Choroid plexus epithelial cell (primary cell): Measurements from ENCODE around the gene CST6.
"Not testable (repeated sequence)": the region's sequence is repeated elsewhere in the genome, so short reads cannot be mapped to it uniquely, and the experiment has no call there.

ENCODE experiments used
- DNase-seq: peaks from one replicate; pipeline ENCODE4 v3.0.0-alpha.2; 2010; ENCODE audit warnings: low read depth
- H3K4me3 ChIP-seq: 2 replicates; pipeline ENCODE4 v1.5.1; 2011; ENCODE audit warnings: low read depth, mild to moderate bottlenecking, control low read depth, low read length, moderate library complexity
- TF ChIP-seq, protein P1 (sequence below): conservative IDR thresholded peaks from 2 replicates; pipeline ENCODE4 v1.5.1; 2011; ENCODE audit warnings: low read depth, mild to moderate bottlenecking, control low read depth, inconsistent platforms, low read length, moderate library complexity

Gene CST6

DNA sequence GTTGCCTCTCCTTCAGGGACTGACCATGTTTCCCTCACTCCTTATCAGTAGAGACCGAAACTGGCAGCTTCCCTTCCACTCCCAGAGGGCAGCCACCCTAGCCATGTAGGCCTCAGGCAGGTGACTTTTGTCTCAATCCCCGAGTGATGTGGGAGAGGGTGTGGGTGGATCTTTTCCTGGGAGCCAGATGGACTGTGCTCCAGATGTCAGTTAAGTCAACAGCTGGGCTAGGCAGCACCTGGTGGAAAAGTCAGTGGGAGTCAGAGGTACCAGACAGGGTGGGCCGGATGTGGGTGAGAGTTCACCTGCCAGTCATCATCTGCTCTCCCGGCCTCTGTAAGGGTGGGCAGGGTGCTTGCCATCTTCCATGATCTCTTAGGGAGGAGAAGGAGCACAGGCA, 7.6 kb upstream of the CST6 start:
- DNase-seq, result no peak
- H3K4me3 ChIP-seq, result no peak overlapping the region
- TF ChIP-seq, protein P1, sequence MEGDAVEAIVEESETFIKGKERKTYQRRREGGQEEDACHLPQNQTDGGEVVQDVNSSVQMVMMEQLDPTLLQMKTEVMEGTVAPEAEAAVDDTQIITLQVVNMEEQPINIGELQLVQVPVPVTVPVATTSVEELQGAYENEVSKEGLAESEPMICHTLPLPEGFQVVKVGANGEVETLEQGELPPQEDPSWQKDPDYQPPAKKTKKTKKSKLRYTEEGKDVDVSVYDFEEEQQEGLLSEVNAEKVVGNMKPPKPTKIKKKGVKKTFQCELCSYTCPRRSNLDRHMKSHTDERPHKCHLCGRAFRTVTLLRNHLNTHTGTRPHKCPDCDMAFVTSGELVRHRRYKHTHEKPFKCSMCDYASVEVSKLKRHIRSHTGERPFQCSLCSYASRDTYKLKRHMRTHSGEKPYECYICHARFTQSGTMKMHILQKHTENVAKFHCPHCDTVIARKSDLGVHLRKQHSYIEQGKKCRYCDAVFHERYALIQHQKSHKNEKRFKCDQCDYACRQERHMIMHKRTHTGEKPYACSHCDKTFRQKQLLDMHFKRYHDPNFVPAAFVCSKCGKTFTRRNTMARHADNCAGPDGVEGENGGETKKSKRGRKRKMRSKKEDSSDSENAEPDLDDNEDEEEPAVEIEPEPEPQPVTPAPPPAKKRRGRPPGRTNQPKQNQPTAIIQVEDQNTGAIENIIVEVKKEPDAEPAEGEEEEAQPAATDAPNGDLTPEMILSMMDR, result no peak

DNA sequence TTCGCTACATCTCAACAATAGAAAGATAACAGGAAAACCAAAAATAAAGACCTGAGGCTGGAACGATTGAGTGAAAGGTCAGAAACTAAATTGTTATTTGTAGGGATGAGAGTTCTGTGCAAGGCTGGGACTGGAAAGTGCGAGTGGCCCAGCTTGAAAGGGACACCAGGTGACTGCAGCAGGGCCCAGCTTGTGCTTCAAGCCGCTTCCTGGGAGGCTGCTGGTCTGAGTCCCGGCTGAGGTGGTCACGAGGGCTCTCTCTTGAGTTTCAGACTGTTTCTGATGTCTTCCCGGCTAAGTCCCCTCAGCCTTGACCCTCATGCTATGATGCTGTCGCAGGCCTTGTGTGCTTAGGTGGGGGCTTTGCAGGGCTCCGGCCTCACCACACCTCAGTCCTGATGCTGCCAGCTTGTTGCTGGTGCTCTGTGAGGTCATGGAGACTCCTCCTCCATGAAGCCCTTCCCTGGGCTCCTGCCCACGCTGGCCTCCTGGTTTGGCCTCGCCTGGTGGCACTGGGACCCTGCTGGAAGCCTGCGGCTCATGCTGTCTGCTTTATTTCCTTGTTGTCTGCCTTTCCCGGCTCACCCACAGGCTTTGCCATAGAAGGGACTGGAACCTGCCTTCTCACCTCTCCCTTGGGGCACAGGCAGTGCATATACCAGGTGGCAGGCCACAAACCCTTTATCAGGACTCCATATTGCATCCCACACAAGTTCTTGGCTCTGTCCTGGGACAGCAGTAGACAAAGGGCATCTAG, 5.5 kb upstream of the CST6 start:
- no peak for DNase-seq
- TF ChIP-seq, protein P1, result no peak

DNA sequence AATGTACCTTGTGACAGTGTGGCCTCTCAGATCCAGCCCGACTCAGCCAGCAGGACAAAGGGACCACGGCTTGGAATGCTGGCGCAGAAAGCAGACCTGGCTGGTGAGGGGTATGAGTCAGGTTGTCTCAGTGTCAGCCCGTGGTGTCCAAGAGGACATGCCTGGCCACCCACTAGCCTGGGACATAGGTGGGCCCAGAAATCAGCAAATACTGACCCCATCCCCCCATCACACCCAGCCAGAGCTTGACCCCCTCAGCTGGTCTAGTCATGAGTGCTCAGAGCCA, 5.0 kb upstream of the CST6 start:
- no peak overlapping the region for H3K4me3 ChIP-seq
- DNase-seq, result no peak
- TF ChIP-seq, protein P1, result no peak

More for the DNA sequence above, 5.5 kb upstream of the CST6 start:
- no peak overlapping the region for H3K4me3 ChIP-seq

DNA sequence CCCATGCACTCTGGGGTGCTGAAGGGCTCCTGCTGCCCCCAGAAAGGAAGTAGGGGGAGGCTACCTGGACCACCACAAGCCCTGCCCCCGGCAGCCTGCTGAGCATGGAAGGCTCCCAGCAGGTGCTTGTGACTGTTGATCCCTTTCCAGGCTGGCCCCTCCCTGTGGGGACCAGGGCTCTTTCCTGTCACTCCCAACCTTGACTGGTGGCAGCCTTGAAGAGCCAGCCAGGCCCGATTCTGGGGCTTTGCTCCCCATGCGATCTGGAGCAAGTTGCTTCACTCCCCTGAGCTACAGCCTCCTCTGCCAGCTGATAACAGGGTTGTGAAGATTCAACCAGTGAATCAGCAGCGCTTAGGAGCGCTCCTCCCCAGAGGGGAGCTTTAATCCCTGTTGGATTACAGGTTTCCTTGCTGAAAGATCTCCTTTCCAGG, 4.6 kb upstream of the CST6 start:
- H3K4me3 ChIP-seq, result no peak overlapping the region
- DNase-seq, result no peak

DNA sequence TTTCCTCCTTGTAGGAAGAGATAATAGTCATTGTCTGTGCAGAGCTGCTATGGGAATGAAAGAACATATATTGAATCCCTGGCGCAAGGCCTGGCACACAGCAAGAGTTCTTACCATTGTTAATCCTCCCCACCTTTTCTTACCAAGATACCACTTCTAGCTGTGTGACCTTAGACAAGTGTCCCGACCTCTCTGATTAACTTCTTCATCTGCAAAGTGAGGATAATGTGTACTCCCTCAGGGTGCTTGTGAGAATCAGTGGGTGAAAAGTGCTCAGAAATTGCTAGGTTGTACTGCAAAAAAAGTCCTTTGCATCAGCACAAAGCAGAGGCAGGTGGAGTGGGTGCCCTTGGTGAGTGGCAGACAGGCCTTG, 3.7 kb upstream of the CST6 start:
- TF ChIP-seq, protein P1, result no peak
- H3K4me3 ChIP-seq, result no peak overlapping the region
- DNase-seq, result no peak

More for the DNA sequence above, 4.6 kb upstream of the CST6 start:
- TF ChIP-seq, protein P1, result no peak

DNA sequence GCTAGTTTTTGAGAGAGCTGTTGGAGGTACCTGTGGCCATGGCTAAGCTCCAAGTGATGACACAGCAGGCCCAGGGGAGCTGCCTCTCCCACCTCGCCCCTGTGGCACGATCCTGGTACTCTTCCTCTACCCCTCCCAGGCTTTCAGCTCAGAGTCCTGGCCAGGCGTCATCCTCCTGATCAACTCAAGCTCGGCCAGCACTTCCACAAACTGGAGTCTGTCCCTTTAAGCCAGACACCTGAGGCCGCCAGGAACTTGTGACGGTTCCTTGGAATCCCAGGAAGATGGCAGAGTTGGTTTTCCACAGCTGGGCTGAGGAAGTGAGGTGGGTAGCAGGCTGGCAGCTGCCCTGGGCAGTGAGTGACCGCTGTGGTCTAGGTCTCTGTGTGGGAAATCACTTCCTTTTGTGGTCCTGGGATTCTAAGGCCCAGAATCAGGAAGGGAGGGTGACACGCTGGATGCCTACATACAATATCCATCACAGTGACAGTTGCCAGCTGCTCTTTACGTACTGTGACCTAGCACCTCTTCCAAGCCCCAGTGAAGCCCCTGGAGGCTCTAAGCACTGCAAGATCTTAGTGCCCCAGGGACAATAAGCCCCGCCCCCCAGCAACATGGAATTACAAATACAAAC, 3.2 kb upstream of the CST6 start:
- no peak overlapping the region for H3K4me3 ChIP-seq
- DNase-seq, result no peak
- TF ChIP-seq, protein P1, result no peak

DNA sequence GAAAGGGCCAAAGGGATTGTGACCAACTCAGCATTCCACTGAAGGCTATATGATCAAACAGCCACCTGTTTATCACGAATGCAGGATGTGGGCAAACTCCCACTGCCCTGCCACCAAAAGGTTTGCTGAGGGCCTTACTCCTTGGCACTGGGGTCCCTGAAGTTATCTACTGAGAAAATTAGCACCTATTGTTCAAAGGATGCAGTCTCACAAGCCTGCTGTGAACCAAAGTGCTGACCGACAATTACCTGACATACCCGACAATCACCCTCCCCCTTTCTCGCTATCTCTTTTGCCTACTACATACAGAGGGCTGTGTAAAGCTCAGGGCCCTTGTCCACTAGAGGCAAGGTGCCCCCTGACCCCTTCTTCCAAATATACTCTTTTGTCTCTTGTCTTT, 1.8 kb upstream of the CST6 start:
- not testable (repeated sequence) for DNase-seq, H3K4me3 ChIP-seq
